NK-92 treated with Interleukin-12 subunit alpha and Interleukin-12 subunit beta, amount 100 ng/mL, for 24 hours (cell line): Measurements from ENCODE around the gene NDRG4.
"Not testable (repeated sequence)": the region's sequence is repeated elsewhere in the genome, so short reads cannot be mapped to it uniquely, and the experiment has no call there.

ENCODE experiments used
- DNase-seq: peaks from one replicate; lab custom pipeline; 2025; lab: John Stamatoyannopoulos, UW

NDRG4 gene

GRCh38 chr16:58465817-58466216, 34.1 kb upstream of the NDRG4 start:
- no peak for DNase-seq

- no peak for DNase-seq
Observed at GRCh38 chr16:58466396-58466795, 33.5 kb upstream of the NDRG4 start.

DNA sequence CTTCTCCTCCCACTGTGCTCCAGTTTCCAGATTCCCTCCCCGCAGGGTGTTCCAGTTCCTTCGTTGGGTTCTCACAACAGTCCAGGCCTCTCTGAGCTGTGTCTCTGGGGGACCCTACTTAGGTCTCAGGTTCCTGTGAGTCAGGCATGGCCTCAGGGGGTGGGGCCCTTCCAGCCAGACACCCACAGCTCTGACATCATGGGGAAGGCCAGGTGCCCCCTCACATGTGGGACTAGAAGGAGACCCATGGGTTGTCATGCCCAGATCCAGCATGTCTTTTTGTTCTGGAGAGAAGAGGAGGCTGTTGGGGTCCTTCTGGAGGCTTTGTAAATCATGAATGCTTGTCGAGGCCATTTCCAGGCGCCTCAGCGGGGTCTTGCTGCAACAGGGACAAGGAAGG, 32.0 kb upstream of the NDRG4 start:
- no peak for DNase-seq

DNA sequence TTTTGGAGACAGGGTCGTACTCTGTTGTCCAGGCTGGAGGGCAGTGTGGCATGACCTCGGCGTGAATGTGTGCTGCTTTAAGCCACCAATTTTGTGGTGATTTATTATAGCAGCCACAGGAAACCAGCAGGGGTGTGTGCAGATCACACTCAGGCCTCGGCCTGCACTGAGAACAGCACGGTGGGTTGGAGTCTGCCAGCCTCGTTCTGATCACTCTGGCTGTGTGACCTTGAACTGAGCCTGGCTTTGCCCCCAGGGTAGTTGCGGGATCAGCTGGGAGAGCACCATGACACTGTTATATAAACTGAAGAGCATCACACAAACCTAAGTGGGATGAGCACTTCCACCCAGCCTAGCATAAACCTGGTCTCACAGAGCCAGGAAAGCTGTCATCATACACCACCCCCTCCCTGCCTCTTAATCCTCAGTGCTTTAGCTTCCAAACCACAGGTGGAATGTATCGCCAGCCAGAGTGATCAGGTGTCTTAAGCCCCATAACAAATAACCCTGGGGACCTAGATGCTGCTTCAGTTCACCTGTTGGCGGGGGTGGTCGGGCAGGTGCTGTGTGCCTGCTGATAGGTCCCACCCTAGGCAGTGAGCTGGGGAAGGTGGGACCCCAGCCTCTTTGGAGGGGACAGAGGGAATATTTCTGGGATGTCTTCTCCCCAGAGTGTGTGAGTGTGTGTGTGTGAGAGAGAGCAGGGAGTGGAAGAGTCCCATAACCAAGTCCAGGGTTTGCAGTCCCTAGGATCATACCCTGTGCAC, 28.6 kb upstream of the NDRG4 start:
- DNase-seq = no peak

- no peak for DNase-seq
Observed at GRCh38 chr16:58472266-58472665, 27.7 kb upstream of the NDRG4 start.

- DNase-seq = no peak
Observed at GRCh38 chr16:58472827-58473226, 27.1 kb upstream of the NDRG4 start.

DNA sequence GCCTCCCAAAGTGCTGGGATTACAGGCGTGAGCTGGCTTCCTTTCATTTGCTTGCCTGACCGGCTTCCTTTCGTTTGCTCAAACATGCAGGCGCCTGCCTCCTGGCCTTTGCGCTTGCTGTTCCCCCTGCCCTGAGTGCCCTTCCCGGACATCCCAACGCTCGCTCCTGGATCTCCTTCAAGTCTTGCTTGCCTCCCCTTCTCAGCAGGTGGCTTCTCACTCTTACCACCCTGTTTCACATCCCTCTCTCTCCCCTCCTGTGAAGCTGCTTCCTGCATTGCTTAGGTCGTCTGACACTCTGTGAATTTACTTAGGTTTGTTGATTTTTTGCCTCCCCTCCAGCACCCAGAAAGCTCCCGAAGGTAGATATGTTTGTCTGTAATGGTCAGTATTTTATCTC, 25.6 kb upstream of the NDRG4 start:
- DNase-seq = no peak

GRCh38 chr16:58475091-58475619, 24.8 kb upstream of the NDRG4 start:
- no peak for DNase-seq

- DNase-seq = no peak
Observed at GRCh38 chr16:58476791-58477190, 23.2 kb upstream of the NDRG4 start.

GRCh38 chr16:58478427-58478826, 21.5 kb upstream of the NDRG4 start:
- no peak for DNase-seq

DNA sequence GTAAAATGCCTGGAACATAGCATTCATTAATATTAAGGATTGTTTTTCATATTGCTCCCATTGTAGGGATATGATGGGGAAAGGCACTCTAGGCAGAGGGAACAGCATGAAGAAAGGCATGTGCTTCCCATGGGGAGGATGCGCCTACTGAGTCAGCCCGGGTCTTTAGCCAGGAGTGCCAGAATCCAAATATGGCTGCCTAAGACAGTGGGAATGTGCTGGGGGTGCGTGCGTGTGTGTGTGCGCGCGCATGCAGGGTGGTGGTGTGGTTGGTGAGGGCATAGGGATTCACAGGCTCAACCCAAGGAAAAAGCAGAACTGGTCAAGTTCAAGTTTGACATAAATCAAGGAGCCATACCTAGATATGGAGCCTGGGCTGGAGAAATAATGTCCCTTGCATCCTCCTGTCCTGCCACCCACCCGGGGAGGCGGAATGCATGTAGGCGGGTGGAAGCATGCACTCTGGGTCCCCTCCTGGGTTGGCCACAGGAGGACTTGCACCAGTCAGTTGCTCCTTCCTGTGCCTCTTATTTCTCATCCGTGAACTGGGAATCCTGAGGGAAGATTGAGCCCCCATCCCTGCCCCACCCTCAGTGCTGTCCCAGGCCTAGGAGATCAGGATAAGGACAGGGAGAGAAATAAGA, 18.6 kb upstream of the NDRG4 start:
- DNase-seq = no peak

DNA sequence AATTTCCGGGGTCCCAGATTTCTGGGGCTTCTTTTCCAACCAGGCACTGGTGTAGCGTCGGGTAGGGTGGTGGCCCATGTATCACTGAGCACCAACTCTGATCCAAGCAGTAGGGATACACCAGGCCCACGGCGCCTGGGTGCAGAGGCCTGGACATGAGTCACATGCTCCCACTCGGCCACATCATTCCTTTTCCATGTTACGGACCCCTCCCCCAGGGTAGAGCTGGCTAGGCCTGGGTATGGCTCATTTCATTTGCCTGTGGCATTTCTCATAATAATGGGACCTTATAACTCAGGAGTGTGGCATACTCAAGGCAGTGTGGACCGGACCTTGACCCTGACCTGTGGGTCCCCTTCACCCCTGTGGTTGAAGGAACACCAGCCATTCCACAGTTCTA, 18.0 kb upstream of the NDRG4 start:
- no peak for DNase-seq

DNA sequence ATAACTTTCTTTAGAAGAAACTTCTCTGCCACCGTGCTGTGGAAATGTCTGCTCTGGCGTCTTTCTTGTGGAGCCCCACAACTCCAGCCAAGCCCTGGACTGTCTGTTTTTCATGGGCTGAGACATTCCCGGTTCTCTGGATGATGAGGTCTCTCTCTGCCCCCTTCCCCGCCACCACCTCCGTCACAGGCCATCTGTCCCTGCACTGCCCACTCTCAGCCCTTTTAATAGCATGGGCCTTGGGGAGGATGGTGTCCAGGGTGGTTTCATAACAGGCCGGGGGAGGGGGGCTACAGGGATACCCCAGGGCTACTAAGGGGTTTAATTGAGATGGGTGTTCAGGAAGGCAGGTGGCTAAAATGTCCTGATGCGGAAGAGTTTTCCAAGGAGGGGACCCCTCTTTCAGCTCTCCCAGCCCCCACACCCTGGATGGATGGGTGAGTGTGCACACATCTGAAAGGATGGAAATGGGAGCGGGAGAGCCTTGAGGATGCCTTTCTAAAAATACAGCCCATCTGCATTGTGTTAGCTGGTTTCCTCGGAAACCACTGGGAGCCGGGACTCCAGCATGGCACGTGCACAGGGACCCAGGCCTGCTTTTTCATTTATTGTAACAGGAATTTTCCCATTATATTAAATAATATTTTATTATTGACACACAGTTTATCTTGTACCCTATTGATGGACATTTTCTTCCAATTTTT, 14.6 kb upstream of the NDRG4 start:
- no peak for DNase-seq

GRCh38 chr16:58487566-58488351, 12.2 kb upstream of the NDRG4 start:
- DNase-seq = peak; percentile 26

GRCh38 chr16:58488531-58488930, 11.4 kb upstream of the NDRG4 start:
- DNase-seq = no peak

DNA sequence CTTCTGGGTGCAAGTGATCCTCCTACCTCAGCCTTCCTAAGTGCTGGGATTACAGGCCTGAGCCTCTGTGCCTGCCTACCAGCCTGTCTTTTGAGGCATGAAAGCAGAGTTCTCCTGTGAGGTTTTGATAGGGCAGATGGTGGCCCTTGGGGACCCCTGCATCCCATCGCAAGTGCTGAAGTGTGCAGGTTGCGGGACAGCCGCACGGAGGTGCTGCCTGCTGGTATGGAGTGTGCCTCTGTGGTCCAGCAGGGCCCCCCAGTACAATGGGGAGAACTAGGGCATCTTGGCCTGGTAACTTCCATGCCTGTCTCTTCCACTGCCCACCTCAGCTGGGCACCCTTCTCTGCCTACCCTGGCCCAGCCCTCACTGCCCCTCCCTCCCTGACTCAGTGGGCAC, 9.9 kb upstream of the NDRG4 start:
- DNase-seq = no peak

DNA sequence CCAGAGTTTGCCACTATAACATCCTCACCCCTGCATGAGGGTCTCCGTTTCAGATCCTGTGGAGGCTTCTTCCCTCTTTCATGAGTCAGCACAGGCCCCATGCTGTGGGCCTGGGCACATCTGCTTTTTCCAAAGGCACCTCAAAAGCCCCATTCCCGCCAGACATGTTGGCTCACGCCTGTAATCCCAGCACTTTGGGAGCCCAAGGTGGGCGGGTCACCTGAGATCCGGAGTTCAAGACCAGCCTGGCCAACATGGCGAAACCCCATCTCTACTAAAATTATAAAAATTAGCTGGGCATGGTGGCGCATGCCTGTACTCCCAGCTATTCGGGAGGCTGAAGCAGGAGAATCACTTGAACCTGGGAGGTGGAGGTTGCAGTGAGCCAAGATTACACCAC, 9.4 kb upstream of the NDRG4 start:
- not testable (repeated sequence) for DNase-seq

GRCh38 chr16:58492066-58492465, 7.9 kb upstream of the NDRG4 start:
- no peak for DNase-seq

DNA sequence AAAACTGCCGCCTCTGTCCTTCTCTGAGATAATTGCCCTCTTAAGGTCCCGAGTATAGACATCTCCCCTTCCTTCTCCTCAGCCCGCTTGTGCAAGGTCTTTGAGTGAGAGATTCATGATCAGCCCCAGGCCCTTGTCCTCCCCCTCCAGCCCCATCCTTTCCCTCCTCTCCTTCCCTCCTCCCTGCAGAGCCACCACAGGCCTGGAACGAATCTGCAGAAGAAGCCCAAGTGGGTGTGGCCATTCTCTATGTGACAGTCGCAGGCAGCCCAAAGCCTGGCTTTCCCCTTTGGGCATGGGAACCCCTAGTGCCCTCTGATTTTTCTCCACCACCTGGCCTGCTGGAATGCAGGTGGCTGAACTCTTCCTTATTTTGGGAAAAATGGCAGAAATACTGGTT, 7.2 kb upstream of the NDRG4 start:
- DNase-seq = no peak

GRCh38 chr16:58493756-58494431, 6.0 kb upstream of the NDRG4 start:
- no peak for DNase-seq

- DNase-seq = no peak
Observed at GRCh38 chr16:58494981-58495520, 4.9 kb upstream of the NDRG4 start.
